ENCODE data around the gene PRDM7.
"Not testable (repeated sequence)": the region's sequence is repeated elsewhere in the genome, so short reads cannot be mapped to it uniquely, and the experiment has no call there.

The PRDM7 gene

GRCh38 chr16:90011508-90011819, 65.7 kb downstream of the PRDM7 start:
- no peak for DNase-seq

GRCh38 chr16:90010676-90011507, 66.2 kb downstream of the PRDM7 start:
- DNase-seq, result no peak

DNA sequence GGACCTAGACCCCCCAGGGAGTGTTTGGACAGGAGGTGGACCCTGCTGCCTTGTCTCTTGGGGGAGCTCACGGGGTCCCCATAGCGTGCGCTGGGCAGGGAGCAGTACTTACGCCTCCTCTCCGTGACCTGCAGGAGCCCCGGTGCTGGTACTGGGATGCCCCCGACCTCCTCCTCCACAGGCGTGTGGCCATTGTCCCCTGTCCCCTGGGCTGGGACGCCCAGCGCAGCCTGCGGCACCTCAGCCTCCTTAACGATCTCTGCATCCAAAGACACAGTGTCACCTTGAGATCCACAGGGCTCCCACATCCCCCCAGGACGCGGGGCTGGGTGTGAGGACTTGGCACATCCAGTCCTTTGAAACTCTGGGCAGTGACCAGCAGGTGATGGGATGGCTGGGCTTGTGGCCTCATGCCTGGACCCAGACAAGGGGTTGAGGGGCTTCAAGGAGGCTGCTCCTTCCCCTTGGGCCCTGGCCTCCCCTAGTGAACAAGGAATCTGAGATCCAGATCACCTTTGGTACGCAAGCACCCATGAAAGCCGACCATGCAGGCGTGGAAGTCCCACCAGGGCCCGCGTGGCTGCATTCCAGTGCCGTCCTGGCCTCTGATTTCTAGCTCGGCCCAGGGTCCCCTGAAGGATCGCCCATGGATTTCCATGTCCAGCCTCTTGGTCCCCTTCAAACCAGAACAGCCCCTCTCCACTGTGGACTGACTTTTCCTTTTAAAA, 67.8 kb downstream of the PRDM7 start:
- no peak for DNase-seq

DNA sequence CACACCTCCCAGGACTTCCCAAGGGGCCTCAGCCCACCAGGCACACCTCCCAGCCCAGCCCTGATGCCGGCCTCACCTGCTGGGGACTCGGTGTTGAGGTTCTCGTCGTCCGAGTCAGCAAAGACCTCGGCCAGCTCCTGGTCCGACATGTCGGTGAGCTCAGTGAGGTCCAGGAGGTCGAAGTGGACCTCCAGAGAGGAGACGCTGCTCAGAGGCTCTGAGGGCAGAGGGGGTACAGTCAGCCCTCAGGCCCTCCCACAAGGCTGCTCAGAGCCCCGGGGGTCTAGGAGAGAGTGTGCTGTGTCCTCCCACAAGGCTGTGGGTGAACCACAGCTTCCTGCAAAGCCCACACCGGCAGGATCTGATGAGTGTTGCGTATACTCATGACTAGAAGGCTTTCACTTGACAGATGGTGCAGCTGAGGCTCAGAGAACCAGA, 68.4 kb downstream of the PRDM7 start:
- no peak for DNase-seq

- DNase-seq, result not testable (repeated sequence)
Measured at GRCh38 chr16:90007635-90008234, 69.4 kb downstream of the PRDM7 start.

DNA sequence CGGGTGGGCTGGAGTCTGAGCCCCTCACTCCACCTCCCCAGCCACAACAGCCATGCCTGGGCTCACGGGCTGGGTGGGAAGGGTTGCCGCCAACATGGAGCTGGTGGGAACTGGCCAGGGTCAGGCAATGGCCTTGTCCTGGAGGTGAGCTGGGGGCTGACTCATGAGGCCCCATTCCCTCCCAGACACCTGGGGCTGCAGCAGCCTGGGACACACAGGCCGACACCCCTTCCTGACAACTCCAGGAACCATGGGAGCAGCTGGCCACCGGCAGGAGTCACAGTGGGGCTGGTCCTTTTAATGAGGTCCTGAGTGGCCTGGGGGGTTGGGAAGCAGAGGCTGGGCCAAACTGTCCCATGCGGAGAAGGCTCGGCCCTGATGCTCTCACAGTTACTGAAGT, 70.1 kb downstream of the PRDM7 start:
- no peak for DNase-seq

All from amniotic stem cell (primary cell).